Tibial nerve (tissue), 4 donors: ENCODE results near the gene FAM131C. TPM values are rescaled to one million over a fixed set of nuclear protein-coding genes. Genes with fewer than 3 reads are reported as not detected.

ENCODE experiments used
- DNase-seq, 2 donors: peaks; one replicate each; pipeline ENCODE4 v3.0.0-alpha.2; 2019; ENCODE audit warnings: low spot score in 2 of 2
- H3K27ac ChIP-seq, 4 donors: fragments of 200-600 bp; sonication (generic) in 3 of 4; one replicate each; pipeline ENCODE4 v1.5.1; 2017 to 2019; ENCODE audit warnings: mild to moderate bottlenecking in 1 of 4
- H3K27me3 ChIP-seq, 2 donors: fragments of 200-600 bp; sonication (generic) in 1 of 2; one replicate each; pipeline versions ENCODE4 v1.5.1 to v1.6.0; 2017 to 2019
- H3K36me3 ChIP-seq, 3 donors: fragments of 200-600 bp; sonication (generic); one replicate each; pipeline ENCODE4 v1.5.1; 2018 to 2019
- H3K4me1 ChIP-seq, 4 donors: fragments of 200-600 bp; sonication (generic) in 3 of 4; one replicate each; pipeline ENCODE4 v1.5.1; 2017 to 2019
- H3K4me3 ChIP-seq, 4 donors: fragments of 200-600 bp; sonication (generic) in 3 of 4; one replicate each; pipeline ENCODE4 v1.5.1; 2017 to 2019; ENCODE audit warnings: mild to moderate bottlenecking in 1 of 4, moderate library complexity in 1 of 4
- H3K9me3 ChIP-seq, 4 donors: fragments of 200-600 bp; sonication (generic) in 3 of 4; one replicate each; pipeline ENCODE4 v1.5.1; 2017 to 2019
- EP300 ChIP-seq, 2 donors: sonication (generic); formaldehyde crosslinking; IDR thresholded peaks; one replicate each; pipeline ENCODE4 v1.6.1; 2017; ENCODE audit warnings: antibody characterized with exemption in 2 of 2, mild to moderate bottlenecking in 1 of 2
- POLR2A ChIP-seq, 2 donors: fragments of 450-650 bp; IDR thresholded peaks; one replicate each; pipeline ENCODE4 v1.6.1; 2017; ENCODE audit warnings: antibody characterized with exemption in 2 of 2, mild to moderate bottlenecking in 2 of 2, moderate library complexity in 2 of 2
- WGBS, 2 donors: methylation state at CpG; one replicate each; pipeline ENCODE4 v1.1.5; 2018; 5-methylcytosine and 5-hydroxymethylcytosine counted together
- total RNA-seq, 4 donors: library from RNA; depleted of rRNA; stranded (reverse); fragments of >200 nt; gene quantifications; one replicate each; pipeline ENCODE4 v1.1.0, GENCODE V29; 2016
- TF ChIP-seq, protein P1 (sequence below), 5 experiments: fragments of 200-600 bp in 3 of 5; fragments of 450-650 bp in 2 of 5; sonication (generic) in 3 of 5; IDR thresholded peaks; one replicate each; pipeline ENCODE4 v1.5.1; 2016 to 2019; ENCODE audit warnings: antibody characterized with exemption in 5 of 5, mild to moderate bottlenecking in 3 of 5, moderate library complexity in 2 of 5

The FAM131C gene
- total RNA-seq, 4 donors from 2014 or later: not detected

DNA sequence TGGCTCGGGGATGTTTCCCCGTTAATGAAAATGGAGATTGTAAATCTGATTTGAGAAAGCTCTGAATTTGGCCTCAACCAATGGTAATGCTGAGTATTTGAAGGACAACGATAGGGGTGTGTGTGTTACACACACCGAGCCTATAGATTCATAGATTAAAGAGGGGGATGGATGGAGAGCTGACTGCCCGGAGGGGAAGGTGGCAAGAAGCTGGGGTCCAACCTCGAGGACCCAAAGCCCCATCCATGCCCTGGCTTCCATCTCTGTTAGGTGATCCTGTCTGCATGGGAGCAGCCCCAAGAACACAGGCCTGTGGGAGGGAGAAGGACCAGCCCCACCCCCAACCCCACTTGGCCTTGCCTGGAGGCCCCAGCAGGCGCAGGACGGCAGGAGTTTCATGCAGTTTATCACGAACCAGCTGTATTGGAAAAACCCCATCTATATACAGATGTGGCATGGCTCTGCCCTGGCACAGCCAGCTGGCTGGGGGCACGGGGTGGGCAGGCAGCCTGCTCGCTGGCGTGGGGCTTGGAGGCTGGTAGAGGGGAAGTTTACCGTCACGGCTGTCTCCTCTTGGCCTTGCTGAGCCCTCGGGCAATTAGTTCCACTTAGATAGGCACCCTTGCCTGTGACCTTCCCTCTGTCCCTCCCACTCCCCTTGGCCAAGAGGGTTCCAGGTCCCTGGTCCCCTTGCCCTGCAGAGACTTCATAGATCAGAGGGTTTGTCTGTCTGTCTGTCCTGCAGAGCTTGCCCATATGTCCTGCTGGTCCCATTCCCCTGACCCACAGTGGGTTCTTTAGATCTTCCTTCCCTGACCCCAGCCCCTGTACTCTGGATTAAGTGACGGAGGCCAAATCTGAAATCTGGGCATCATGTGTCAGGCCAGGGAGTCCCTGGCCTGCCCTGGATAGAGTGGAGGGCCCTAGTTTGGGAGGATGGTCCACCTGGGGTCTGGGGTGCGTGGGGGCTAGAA, 58.7 kb downstream of the FAM131C start:
- 65 to 66% methylated on average over 16 to 17 of the region's 17 CpGs for WGBS, 2 donors
- Histone ChIP-seq H3K36me3 (no peaks in the 10 kb centered on the region), H3K9me3 (no peaks in the 10 kb centered on the region), H3K27me3 (no peaks in the 10 kb centered on the region), H3K4me1 (peaks cover 0 to 73% (median 24%) of the 10 kb centered on the region in 4 donors), H3K27ac (peak overlapping the region in 2 of 4 donors; percentile 63 to 80), H3K4me3 (no peak overlapping the region)
- TF ChIP-seq EP300 (IDR thresholded peaks at IDR 0.05) (no peak), POLR2A (IDR thresholded peaks at IDR 0.05) (no peak)
- TF ChIP-seq, protein P1, sequence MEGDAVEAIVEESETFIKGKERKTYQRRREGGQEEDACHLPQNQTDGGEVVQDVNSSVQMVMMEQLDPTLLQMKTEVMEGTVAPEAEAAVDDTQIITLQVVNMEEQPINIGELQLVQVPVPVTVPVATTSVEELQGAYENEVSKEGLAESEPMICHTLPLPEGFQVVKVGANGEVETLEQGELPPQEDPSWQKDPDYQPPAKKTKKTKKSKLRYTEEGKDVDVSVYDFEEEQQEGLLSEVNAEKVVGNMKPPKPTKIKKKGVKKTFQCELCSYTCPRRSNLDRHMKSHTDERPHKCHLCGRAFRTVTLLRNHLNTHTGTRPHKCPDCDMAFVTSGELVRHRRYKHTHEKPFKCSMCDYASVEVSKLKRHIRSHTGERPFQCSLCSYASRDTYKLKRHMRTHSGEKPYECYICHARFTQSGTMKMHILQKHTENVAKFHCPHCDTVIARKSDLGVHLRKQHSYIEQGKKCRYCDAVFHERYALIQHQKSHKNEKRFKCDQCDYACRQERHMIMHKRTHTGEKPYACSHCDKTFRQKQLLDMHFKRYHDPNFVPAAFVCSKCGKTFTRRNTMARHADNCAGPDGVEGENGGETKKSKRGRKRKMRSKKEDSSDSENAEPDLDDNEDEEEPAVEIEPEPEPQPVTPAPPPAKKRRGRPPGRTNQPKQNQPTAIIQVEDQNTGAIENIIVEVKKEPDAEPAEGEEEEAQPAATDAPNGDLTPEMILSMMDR (IDR thresholded peaks at IDR 0.05): no peak
- DNase-seq: peak in 1 of 2 donors; percentile 27

DNA sequence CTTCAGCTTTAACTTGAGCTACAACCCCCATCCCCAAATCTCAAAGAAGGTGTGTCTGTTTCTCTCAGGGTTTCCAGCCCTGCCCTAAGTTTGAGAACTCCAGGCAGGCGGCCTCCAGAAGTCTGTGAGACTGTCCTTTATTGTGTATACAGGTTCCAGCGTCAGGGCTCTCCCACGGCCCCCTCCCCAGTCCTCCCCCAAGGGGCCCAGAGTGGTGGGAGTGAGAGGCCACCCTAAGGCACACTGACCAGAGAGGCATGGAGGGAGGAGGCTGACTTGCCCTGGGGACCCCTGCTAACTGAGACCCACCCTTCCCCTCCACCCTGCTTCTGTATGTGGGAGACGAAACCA, 59.6 kb downstream of the FAM131C start:
- H3K36me3 ChIP-seq: no peaks in the 10 kb centered on the region
- H3K9me3 ChIP-seq: no peaks in the 10 kb centered on the region
- 45 to 64% methylated on average over 4 of the region's 4 CpGs for WGBS, 2 donors
- DNase-seq: no peak
- no peak overlapping the region for H3K4me3 ChIP-seq
- H3K4me1 ChIP-seq: peaks cover 0 to 65% (median 22%) of the 10 kb centered on the region in 4 donors
- TF ChIP-seq, protein P1 (IDR thresholded peaks at IDR 0.05): no peak
- TF ChIP-seq EP300 (IDR thresholded peaks at IDR 0.05) (no peak), POLR2A (IDR thresholded peaks at IDR 0.05) (no peak)
- no peaks in the 10 kb centered on the region for H3K27me3 ChIP-seq
- H3K27ac ChIP-seq: peak overlapping the region in 3 of 4 donors; percentile 46 to 80 (median 63)

DNA sequence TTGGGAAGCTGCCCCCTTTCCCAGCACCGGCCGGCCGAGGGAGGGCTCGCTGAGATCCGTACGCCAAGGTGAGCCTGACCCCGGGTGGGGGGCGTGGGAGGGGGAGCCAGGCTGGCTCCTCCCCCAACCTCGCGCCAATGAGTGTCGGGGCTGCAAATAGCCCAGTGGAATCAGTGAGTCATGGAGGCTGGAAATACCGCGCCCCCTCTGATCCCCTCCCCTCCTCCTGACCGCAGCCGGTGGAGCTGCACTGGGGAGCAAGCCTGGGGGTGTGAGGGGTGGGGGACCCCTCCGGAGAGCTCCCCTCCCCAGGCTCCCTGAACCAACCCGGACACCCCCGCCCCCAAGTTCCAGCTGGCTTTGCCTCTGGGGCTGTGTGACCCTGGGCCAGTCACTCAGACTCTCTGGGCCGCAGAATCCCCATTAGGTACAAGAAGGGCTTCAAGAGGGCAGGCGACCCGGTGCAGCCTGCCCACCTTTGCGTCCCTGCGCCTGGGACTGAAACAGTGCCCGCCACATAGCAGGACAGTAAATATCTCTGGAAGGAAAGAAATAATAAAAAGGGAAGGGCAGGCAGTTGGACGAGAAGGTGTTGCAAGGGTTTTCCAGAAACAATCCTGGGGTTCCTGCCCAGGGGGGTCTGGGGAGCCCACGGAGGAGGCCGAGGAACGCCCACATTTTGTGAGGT, 60.1 kb downstream of the FAM131C start:
- H3K27ac ChIP-seq: peak overlapping the region; percentile 46 to 80 (median 54)
- TF ChIP-seq, protein P1 (IDR thresholded peaks at IDR 0.05): no peak
- TF ChIP-seq POLR2A (IDR thresholded peaks at IDR 0.05) (no peak), EP300 (IDR thresholded peaks at IDR 0.05) (peak in 1 of 2 donors; percentile 6)
- no peaks in the 10 kb centered on the region for H3K36me3 ChIP-seq
- peak overlapping the region; percentile 8 to 48 (median 28) for H3K4me3 ChIP-seq
- 15 to 21% methylated on average over 19 to 22 of the region's 28 CpGs for WGBS, 2 donors
- DNase-seq: no peak
- peaks cover 0 to 62% (median 17%) of the 10 kb centered on the region in 4 donors for H3K4me1 ChIP-seq
- no peaks in the 10 kb centered on the region for H3K9me3 ChIP-seq
- H3K27me3 ChIP-seq: no peaks in the 10 kb centered on the region

DNA sequence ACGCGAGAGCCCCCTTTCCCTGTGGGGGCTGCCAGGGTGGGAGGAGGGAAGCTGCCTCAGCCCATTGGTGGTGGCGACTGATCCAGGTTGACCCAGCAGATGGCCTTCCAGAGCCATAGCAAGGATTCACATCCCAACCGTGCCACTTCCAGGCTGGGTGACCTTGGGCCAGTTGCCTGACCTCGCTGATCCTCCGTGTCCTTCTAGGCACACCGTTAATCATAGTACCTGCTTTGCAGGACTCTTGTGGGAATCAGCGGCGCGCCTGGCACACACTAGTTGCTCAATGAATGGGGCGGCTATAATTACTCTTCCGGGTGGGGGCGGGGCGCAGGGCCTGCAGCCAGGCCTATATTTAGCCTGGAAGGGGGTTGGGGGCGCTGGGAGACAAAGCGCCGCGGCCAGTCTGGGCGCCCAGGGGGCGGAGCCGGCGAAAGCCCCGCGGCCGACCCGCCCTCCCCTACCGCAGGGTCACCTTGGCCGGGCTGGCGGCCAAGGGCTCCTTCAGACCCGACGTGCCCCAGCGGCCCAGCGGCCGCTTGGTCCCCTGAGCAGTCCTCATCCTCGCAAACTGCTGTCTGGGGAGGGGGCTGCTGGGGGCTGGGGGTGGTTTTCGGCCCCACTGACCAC, 60.7 kb downstream of the FAM131C start:
- TF ChIP-seq POLR2A (IDR thresholded peaks at IDR 0.05): no peak
- no peak for TF ChIP-seq EP300 (IDR thresholded peaks at IDR 0.05)
- TF ChIP-seq, protein P1 (IDR thresholded peaks at IDR 0.05): no peak
- WGBS, 2 donors: 9% methylated on average over 18 to 19 of the region's 36 CpGs
- DNase-seq: peak in 1 of 2 donors; percentile 30
- H3K27ac ChIP-seq: peak overlapping the region; percentile 30 to 80 (median 46)
- no peaks in the 10 kb centered on the region for H3K9me3 ChIP-seq
- peaks cover 0 to 55% (median 14%) of the 10 kb centered on the region in 4 donors for H3K4me1 ChIP-seq
- H3K4me3 ChIP-seq: peak overlapping the region; percentile 8 to 48 (median 28)
- no peaks in the 10 kb centered on the region for H3K27me3 ChIP-seq
- H3K36me3 ChIP-seq: no peaks in the 10 kb centered on the region
